SK-N-MC (cell line): Measurements from ENCODE around the gene JADE3.

Experiments
- EZH2 ChIP-seq: fragments of 200-600 bp; sonication (generic); IDR thresholded peaks from one replicate; pipeline ENCODE4 v1.6.1; 2017; ENCODE audit warnings: antibody characterized with exemption
- POLR2AphosphoS5 ChIP-seq: IDR thresholded peaks from 2 replicates; pipeline ENCODE4 v1.6.1; 2012; ENCODE audit warnings: mild to moderate bottlenecking, low read depth, low read length, borderline replicate concordance

GRCh38 chrX:47047989-47048388, 135.8 kb downstream of the JADE3 start:
- TF ChIP-seq EZH2 (no peak), POLR2AphosphoS5 (no peak)
